GM19238 (cell line): ENCODE measurements around the gene COMT.

ENCODE experiments used
- DNase-seq: peaks from one replicate; pipeline ENCODE4 v3.0.0; 2011; ENCODE audit warnings: low spot score; ENCODE audit not compliant: insufficient read length

The COMT gene

DNA sequence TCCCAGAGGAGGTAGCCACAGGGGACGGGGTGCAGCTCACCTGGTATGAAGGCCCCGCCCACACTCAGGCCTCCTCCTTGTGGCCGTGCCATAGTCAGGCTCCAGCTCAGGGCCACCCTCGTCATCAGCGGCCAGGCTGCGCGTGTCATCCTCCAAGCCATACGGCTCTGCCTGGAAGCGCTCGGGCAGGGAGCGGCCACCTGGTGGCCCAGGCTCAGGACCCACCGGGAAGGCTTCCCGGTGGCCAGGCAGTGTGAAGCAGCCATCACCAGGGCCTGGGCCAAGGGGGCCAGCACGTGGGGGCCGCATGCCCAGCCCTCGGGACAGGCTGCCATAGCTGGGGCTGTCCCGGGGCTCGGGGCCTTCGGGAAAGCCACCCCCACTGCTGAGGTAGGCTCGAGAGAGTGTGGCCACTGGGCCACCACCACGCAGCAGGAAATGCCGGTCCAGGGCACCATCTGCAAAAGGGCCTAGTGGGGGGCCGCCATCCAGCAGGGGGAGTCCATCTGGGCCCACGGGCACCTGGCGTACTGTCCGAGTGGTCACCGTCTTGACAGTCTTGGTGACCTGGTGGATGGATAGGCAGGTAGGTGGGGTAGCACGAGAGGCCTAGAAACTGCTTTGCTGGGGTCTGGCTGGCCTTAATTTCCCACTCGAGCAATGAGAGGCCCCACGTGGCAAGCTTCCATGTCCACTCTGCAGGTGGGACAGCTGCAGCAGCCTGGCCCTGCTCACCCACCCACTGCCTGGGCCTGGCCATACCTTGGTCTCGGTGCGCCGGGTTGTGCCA lies 39.8 kb downstream of the COMT start:
- no peak for DNase-seq

DNA sequence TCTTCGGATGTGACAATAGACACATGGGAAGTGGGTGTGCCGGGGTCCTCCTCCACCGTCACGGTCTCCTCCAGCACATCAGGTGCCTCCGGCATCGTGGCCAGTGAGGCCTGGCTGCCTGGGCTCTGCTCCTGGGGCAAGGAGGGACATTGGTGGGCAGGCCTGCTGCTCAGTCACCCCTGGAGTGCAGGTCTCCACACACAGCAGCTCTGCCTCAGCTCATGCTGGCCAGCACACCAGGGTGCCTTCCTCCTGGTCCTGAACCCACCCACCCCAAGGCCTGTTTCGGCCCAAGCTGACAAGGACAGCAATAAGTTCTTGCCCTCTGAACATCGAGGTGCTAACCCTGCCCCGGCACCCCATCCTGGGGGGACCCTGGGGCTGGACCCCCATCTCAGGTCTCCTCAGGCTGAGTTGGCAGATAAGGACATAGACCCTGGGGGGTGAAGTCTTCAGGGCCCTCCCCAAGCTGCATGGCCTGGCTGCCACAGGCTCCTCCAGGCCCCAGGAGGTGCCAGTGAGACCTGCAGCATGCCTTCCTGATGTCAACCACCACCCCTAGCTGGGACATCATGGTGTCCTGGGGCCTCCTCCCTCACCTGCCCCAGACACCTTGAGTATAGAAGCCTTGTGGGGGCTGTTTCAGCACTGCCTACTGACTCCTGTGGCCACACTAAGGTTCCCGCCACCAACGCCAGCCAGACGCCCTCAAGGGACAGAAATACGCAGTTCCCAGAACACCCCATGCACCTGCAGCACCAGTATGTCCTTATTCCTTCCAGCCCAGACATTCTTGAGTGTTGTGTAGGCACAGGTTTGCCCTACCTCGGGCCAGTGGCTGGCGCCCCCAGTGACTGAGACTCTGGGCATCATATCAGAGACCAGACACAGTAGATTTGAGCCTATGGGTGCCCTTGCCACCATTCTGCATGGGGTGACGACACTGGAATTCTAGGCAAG lies 40.7 kb downstream of the COMT start:
- DNase-seq = no peak

DNA sequence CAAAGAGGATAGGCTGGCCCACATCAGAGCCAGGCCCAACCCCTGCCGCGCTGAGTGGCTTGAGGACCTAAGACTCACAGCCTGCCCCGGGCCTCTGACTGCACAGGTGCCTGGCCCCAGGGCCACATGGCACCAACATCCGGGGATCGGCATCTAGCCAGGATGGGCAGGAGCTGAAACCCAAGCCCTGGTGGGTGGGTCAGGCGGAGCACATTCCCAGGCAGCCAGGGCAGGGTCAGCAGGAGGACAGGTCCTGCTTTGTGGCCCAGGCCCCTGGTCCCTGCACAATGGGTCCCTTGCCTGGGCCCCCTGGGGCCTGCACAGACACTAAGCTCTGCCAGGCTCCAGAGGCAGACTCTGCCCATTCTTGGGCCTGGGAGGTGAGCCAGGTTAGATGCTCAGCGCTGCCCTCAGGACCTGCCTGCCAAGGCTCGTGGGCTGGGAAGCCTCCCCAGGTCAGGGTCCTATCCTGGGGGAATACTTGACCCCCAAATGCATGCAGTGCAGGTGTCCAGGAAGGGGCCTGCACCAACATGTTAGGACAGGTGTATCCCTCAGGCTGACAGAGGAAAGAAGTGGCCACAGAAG lies 41.5 kb downstream of the COMT start:
- DNase-seq = no peak

DNA sequence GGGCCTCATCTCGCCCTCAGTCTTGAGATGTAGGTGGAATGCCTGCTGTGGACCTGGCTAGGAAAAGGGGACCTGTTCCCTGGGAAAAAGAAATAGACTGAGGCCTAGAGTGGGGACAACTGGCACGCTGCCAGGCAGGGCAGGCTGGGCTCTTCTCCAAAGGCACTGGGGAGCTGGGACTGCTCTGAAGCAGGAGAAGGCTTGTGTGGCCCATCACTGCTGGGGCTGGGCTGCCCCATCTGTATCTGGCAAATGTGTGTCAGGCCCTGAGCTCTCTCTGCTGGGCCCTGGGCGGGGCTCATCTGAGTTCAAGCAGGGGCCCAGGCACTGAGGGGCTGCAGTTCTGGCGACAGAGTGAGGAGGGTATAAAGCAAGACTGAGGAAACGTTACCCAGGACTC lies 42.2 kb downstream of the COMT start:
- DNase-seq = no peak

DNA sequence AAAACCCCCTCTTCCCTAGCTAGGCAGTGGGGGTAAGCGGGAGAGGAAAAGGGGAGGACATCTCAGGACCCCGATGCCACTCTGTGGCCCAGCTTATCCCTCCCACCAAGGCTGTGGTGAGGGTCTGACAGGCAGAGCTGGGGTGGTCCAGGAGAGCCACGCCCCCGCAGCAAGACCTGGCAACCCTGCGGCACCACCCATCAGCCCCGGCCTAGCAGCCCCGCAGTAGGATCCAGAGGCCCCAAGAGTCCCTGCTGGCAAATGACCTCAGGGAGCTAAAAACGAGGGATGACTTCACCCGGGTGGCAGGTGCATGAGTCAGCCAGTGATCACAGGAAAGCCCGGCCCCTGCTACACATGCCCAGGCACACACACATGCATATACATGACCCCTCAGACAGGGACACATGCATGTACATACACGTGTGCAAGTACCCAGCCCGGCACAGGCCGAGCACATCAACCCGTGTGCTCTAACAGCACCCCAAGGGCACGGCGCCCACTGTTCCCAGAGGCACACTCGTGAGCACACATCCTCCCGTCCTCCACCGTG lies 42.7 kb downstream of the COMT start:
- DNase-seq = no peak

DNA sequence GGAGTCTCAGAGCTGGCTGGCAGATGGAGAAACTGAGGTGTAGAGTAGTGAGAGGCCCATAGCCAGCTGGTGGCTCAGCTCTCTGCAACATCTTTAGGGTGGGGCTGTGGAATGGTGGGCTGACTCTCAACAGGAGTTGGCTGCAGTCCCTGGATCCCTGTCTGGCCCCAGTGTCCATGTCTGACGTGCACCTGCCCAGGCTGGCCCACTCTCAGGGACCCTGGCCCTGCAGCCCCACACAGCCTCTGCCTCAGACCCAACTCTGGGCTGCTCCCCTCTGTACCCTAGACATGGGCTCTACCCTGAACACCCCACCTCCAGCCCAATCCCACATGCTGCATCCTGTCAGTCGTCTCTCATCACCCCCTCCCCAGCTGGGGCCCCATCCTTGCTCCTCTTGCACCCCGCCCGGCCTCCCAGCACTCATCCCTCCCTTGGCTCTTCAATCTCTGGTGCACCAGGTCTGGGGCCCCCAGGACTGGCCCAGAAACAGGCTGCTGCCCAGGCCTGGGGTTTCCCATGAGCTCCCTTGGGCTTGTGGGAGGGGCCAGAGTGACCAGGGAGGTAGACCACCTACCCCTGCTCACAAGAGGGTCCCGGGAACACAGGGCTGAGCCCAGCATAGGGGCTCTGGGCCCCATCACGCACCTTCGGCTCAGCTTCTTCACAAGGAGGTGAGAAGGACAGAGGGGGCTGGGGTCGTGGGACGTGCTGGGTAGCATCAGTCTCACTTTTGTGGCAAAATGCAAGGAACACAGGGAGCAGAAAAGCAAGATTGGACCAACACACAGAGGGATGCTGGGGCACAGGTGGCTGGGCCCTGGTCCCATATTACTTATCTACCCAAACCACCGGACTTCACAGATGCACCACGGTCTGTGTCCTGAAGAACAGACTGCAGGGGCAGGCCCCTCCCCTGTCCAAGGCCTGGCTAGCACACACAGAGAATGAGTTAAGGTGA lies 43.6 kb downstream of the COMT start:
- DNase-seq = no peak

DNA sequence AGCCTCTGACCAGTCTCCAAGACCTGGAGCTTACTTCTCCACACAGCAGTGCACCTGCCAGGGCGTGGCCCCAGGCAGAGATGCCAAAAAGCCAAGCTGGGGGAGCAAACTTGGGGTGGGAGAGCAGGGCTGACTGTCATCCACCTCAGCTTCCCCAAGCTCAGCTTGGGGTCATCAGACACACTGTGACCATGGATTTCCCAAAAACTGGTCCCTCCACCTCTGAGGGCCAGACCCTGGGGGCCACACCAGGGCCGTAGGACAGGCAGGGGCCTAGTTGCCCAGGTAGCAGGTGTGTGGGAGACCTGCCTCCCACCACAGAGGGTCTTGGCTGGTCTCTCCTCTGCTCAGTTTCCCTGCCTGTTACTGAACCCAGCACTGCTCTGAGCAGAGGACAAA lies 44.4 kb downstream of the COMT start:
- DNase-seq = no peak

DNA sequence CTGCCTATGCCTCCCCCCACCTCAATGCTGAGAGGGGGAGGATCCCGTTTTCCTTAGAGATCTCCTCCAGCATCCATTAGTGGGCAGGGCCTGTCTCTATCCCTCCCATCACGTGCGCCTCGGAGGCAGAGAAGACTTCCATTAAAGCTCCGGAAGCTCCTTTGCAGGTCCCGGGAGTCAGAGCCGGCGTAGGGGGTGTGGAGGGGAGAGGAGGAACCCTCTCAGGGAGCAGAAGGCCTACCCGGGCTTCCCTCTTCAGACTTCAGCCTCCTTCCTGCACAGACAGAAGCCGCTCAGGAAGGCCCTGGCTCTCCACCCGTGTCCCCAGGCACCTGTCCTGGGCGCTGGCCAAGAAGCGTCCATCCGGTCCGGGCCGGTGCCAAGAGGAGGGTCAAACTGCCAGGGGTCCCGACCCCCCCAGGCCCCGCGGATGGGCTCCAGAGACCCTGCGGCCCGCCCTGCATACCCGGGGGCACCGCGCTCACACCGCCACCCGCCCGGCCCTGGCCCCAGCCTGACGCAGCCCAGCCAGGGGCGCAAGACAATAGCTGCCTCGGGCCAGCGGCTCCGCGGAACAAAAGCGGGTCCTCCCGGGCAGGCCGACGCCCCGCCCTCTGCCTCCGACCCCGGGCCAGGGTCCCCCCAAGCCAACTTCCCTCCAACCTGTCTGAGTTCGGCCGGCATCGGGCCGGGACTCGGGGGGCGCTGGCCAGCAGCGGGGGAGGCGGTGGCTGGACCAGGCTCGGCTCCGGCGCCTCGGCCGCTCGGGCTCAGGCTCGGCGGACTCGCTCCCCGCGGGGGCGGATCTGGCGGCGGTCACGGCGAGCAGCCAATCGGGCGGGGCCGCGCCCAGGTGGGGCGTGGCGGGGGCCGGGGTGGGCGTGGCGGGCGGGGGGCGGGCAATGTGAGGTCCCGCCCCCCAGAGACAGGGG lies 45.1 kb downstream of the COMT start:
- DNase-seq = peak; percentile 97

DNA sequence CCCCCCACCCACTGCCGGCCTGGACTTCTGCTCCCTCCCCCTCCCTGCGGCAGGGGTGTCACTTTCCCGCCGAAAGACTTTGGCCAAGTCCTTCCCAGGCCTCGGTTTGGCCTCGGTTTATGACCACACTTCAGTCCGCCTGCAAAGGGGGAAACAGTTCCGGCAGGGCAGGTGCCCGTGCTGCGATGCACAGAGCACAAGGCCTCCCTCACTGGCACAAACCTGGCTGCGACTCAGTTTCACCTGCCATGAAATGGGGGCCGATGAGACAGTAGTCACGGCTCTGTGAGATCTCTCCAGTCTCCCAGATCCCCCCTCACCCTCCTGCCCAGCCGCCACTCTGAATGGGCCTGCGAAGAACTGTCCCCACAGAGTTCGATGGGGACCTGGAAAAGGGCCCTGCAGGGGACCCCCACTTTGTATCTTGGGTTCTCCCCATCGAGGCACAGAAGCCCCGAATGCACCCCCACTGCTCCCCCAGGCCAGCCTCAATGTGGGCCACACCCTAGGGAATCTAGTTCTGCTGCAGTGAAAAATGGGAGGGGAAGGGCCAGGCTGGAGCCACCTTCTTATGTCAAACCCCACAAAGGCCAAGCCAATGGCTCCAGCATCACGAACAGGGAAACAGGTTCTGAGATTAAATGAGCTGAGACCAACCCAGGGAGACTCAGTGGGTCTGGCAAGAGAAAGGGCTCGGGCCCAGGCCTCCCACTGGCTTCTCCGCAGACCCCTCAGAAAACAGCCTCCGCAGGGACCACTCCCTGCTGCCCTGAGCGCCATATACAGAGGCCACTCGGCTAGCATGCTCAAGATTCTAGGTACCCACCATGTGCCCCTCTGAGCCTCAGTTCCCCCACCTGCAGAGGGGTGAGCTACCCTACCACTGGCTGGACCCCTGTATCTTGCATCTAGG lies 46.1 kb downstream of the COMT start:
- DNase-seq = no peak

DNA sequence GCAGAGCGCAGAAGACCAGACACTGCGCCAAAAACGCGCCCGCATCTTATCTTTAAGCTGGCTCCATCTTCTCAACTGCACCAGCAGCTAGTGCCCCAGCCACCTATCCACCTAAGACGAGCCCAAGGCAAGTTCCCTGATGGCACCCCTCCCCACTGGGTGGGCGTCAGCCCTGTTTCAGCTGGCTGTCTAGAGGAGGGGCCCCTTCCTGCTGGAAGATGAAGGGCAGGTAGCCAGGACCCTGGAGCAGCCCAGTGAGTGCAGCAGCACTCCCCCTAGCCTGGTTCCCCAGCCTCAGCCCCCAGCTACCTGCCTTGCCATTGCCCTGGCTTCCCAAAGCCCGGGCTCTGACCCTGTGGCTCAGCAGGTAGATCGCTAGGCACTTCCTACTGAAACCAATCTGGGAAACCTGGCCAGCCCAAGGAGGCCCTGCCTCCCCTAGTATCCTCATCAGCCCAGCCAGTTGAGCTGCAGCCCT lies 46.8 kb downstream of the COMT start:
- DNase-seq = no peak

DNA sequence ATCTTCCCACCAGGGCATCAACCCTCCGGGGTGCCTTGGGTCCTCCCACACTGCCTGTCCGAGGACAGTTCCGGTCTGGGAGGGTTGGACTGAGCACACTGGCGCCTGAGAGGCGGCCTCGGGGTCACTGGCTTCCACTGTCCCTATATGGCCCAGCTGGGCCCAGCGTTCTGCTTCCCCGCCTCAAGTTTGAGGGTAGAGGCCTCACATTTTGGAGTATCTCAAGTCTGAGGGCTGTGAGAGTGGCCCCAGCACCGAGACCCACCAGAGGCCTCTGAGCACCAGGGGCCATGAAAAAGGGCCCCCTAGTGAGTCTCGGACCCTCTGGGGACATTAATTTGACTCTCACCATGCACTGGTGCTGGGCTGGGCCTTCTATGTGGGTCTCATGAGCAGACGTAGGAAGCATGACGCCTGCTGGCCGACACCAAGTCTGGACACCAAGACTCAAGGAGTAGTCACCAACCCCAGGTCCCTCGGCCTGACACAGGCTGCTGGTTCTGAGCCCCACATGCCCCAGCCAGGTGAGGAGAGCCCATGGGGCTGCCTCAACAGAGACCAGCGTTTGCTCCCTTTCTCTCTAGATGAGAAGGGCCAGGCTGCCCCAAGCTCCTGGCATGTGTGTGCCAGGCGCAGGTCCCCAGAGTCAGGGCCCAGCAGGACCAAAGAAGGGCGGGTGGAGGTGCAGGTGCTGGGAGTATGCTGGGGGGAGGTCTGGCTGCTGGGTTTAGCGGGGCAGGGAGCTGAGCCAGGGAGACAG lies 47.6 kb downstream of the COMT start:
- no peak for DNase-seq

DNA sequence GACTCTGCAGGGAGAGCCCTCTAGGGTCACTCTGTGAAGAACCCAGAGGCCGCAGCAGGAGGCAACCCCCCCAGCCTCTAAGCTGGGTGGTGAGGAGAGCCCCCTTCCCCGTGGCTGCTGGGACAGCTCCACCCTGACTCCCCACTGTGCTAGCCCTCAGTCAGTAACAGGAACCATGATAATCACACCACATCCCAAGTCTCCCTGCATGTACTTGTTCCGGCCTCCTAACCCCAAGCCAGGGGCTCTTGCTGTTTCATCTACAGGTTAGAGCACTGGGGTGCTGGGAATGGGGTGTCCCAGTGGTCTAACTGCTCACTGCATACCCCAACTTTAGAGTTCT lies 48.1 kb downstream of the COMT start:
- no peak for DNase-seq

DNA sequence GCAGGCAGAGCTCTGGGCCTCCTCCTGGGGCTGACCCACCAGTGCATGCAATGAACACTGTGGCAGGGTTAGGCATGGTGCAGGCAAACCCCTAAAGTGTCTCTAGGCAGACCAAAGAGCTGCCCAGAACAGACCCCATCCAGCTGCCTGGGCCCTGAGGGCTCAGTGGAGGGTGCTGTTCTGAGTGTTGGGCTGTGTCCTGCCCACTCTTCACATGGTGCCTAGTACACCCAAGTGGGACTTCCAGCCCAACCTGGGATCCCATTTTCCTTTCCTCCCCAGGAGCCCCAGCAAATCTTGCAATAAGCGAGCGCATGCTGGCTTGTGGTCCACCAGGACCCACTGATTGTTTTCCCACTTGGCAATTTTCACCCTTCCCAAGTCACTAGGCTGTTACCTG lies 48.6 kb downstream of the COMT start:
- no peak for DNase-seq

DNA sequence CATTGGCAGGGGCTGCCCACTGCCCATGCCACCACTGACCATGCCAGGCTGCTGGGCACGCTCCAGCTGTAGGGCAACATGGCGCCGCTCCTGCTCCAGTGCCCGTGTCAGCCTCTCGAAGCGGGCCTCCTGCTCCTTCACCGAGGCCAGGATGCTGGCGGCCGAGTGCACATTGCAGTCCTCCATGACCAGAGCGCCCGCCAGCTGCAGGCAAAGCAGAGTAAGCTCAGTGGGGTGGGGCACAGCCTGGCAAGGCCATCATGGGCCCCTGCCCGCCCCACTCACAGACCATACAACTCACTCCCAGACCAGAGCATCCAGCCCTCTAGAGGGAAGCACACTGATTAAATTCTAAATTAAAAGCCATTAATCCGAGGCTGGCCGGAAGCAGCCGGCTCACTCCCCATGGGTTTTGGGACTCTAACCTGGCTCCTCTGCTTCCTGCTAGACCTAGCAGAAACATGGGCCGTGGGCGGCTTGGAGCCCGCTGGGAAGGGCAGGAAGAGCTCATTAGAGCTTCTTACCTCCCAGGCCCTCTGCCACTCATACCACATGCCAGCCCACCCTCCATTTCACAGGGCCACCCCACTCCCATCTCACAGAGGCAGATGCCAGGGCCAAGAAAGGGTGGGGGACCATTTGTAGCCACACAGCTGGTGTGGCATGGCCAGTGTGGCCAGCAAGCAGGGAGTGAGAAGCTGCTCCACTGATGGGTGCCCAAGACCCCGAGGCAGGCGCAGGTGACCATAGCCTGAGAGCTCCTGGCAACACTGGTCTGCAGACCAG lies 49.2 kb downstream of the COMT start:
- no peak for DNase-seq

DNA sequence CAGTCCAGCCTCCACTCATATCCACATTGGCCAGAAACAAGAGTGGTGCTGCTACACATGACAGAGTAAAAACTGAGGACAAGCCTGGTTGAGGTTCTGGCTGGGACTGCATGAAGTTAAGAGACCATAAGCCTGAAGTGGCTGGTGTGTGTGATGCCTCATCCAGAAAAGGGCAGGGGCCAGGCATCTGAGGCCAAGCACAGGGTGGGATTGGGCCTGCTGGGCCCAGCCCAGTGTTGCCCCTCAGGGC lies 49.7 kb downstream of the COMT start:
- no peak for DNase-seq

DNA sequence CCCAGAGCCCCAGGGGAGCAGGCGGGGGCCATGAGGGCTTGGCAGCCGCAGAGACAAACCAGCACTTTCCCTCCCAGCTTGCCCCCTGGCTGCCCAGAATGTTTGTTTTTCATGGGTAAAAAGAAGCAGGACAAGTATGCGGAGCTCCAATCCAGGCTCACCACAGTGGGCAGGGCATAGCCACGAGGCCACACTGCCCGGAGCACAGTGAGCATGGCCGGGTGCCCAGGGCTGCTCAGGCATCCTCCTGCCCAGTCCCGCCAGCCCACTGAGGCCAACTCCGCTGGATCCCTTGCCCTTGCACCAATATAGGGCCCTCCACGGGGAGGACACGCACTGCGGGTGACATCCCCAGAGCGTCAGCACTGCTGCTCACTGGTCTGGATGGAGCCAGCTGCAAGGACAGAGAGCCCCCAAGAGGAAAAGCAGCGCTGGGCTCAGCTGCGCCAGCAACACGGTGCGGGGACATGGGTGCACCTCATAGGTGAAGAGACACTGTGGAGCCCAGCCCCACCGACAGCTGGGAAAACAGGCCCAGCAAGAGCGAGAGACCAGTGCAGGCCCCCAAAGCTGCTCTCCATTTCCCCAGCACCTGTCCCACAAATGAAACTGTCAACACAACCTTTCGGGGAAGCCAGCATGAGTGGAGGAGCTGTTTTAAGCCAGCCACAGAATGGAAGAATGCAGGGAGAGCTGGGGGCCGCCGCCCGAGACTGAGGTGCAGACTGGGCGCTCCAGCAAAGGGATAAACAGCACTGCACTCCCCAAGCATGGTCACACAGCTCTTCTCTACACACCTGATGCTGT lies 50.3 kb downstream of the COMT start:
- DNase-seq = no peak
